Activated T-helper 2 cell treated with anti-CD3 and anti-CD28 coated beads, Interferon-gamma antibody, Interleukin-2, Interleukin-4, amounts not matched to agents 10 μg/mL and 5 μg/mL and 100 μg/mL, durations not matched to agents 14 hours and 24 hours and 36 hours (primary cell): ENCODE data around the gene FAXDC2. TPM values are rescaled to one million over a fixed set of nuclear protein-coding genes. Genes with fewer than 3 reads are reported as not detected.

Experiments used
- DNase-seq: peaks from one replicate; pipeline ENCODE4 v3.0.0; 2021; ENCODE audit warnings: low spot score
- H3K27ac Mint-ChIP-seq: one replicate; pipeline ENCODE4 v1.8.0; 2021; ENCODE audit warnings: mixed read lengths
- H3K27me3 Mint-ChIP-seq: one replicate; pipeline ENCODE4 v1.8.0; 2021; ENCODE audit warnings: low read depth, mixed read lengths
- H3K36me3 Mint-ChIP-seq: one replicate; pipeline ENCODE4 v1.8.0; 2021; ENCODE audit warnings: low read depth, mixed read lengths
- H3K4me1 Mint-ChIP-seq: one replicate; pipeline ENCODE4 v1.8.0; 2021; ENCODE audit warnings: low read depth, mixed read lengths
- H3K4me3 Mint-ChIP-seq: one replicate; pipeline ENCODE4 v1.8.0; 2021; ENCODE audit warnings: low read depth, mild to moderate bottlenecking, moderate library complexity, mixed read lengths
- H3K9me3 Mint-ChIP-seq: one replicate; pipeline ENCODE4 v1.8.0; 2021; ENCODE audit warnings: mixed read lengths
- intact Hi-C: fragments of 100-400 bp; cut with micrococcal nuclease; formaldehyde crosslinking; loops from one replicate; pipeline ENCODE4 v1.15.1; 2023
- total RNA-seq: library from RNA; stranded (reverse); gene quantifications from 2 replicates; pipeline ENCODE4 v1.2.3, GENCODE V29; 2022

The FAXDC2 gene
- total RNA-seq, 1 donor from 2014 or later: not detected

- Mint-ChIP-seq H3K9me3 (no peaks in the 10 kb centered on the region), H3K27me3 (no peaks in the 10 kb centered on the region), H3K36me3 (peaks cover 61% of the 10 kb centered on the region), H3K4me1 (peaks cover 13% of the 10 kb centered on the region), H3K4me3 (no peak overlapping the region), H3K27ac (no peak overlapping the region)
- intact Hi-C loops: no loop called here
- no peak for DNase-seq
These were observed 32.6 kb downstream of the FAXDC2 start for GRCh38 chr5:154817815-154818214.

DNA sequence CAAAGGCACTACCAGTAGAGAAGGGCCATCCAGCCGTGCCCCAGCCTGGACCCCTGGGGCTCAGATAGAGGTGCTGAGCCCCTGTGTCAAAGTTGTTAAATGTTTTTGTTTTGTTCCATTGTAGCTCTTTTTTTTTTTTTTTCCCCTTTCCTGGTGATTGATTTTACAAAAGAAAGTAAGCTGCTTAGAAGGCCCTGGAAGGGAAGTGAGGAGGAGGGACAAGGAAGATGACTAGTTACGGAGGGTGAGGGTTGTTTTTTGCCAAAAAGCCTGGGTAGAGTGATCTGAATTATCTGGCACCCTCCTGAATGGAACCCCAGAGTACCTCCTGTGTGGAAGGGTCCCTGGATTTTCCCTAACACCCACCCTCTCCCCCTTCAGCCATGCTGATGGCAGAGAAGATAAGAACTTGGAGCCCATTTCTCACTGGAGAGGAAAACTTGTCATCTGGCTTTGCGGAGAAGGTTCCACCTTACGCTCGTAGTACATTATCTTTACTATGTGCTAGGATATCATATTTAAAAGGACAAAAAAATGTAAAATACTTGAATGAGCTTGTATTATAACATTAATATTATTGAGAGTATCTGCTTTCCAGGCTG, 33.4 kb downstream of the FAXDC2 start:
- H3K36me3 Mint-ChIP-seq: peaks cover 68% of the 10 kb centered on the region
- no peaks in the 10 kb centered on the region for H3K9me3 Mint-ChIP-seq
- H3K27ac Mint-ChIP-seq: no peak overlapping the region
- peaks cover 13% of the 10 kb centered on the region for H3K4me1 Mint-ChIP-seq
- no peak overlapping the region for H3K4me3 Mint-ChIP-seq
- intact Hi-C loops: no loop called here
- DNase-seq: no peak
- no peaks in the 10 kb centered on the region for H3K27me3 Mint-ChIP-seq

- Mint-ChIP-seq H3K36me3 (peaks cover 73% of the 10 kb centered on the region), H3K27ac (peak overlapping the region; percentile 50)
These were observed 34.6 kb downstream of the FAXDC2 start for GRCh38 chr5:154815684-154816247.

DNA sequence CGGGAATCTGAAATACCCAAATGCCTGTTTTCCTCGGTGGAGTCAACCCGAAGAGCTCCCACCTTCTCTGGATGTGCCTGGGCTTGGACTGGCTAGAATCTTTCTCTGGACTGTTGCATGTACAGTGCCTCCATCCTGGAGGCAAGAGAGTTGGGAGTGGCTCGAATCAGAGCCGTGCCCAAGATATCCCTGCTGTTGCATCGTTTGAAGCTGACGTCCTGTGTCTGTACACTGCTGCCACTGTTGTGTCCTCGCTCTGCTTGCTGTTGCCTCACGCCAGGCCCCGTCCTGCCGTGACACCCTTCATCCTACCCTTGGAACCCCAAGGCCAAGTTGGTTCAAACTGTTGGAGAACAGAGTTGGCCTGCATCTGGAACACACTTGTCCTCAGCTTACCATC, 35.4 kb downstream of the FAXDC2 start:
- DNase-seq: no peak
- H3K27ac Mint-ChIP-seq: no peak overlapping the region
- no peak overlapping the region for H3K4me3 Mint-ChIP-seq
- intact Hi-C loops: no loop called here
- no peaks in the 10 kb centered on the region for H3K27me3 Mint-ChIP-seq
- peaks cover 78% of the 10 kb centered on the region for H3K36me3 Mint-ChIP-seq
- H3K9me3 Mint-ChIP-seq: no peaks in the 10 kb centered on the region
- peaks cover 15% of the 10 kb centered on the region for H3K4me1 Mint-ChIP-seq

More at GRCh38 chr5:154815684-154816247, 34.6 kb downstream of the FAXDC2 start:
- no peaks in the 10 kb centered on the region for H3K9me3 Mint-ChIP-seq
- no peaks in the 10 kb centered on the region for H3K27me3 Mint-ChIP-seq
- peaks cover 15% of the 10 kb centered on the region for H3K4me1 Mint-ChIP-seq
- DNase-seq: no peak
- intact Hi-C loops: no loop called here
- H3K4me3 Mint-ChIP-seq: no peak overlapping the region

DNA sequence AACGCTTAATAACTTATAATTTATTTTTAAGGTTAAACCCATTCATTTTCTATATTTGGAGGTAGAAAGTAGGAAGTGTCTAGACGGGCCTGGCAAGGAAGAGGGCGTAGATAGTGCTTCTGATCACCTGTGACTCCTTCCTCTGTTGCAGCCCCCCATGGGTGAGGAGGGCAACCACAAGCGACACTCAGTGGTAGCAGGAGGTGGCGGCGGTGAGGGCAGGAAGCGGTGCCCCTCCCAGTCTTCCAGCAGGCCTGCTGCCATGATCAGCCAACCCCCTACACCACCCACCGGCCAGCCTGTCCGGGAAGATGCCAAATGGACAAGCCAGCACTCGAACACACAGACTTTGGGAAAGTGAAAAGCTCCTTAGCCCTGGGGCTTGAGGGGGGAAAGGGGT, 36.7 kb downstream of the FAXDC2 start:
- Mint-ChIP-seq H3K4me1 (peaks cover 11% of the 10 kb centered on the region), H3K4me3 (no peak overlapping the region), H3K27ac (no peak overlapping the region), H3K9me3 (no peaks in the 10 kb centered on the region), H3K27me3 (no peaks in the 10 kb centered on the region), H3K36me3 (peaks cover 78% of the 10 kb centered on the region)
- intact Hi-C loops: loop anchor here (2.0 kb wide), 1 partner anchor 53 kb away; no protein-coding TSS in a partner anchor
- DNase-seq: no peak

DNA sequence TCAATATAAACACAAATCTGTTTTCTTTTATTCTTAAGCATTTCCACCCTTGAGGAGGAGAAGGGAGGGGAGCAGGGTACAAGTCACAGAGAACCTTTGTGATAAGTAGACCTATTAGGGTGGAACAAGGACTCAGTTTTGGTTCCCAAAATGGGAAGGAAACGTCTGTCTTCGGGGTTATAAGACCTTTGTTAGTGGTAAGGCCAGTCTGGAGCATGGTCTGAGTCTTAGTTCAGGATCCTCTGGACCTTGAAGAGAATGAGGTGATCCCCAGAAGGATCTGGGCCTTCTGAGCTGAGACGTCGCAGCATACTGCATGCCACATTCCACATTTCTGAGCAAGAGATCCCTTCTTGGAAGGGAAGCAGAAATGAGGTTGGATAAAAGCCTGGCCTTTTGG, 37.2 kb downstream of the FAXDC2 start:
- DNase-seq: no peak
- no peak overlapping the region for H3K4me3 Mint-ChIP-seq
- no peak overlapping the region for H3K27ac Mint-ChIP-seq
- no peaks in the 10 kb centered on the region for H3K9me3 Mint-ChIP-seq
- H3K36me3 Mint-ChIP-seq: peaks cover 81% of the 10 kb centered on the region
- H3K4me1 Mint-ChIP-seq: peaks cover 11% of the 10 kb centered on the region
- intact Hi-C loops: loop anchor here (2.0 kb wide), 1 partner anchor 52 kb away; no protein-coding TSS in a partner anchor
- no peaks in the 10 kb centered on the region for H3K27me3 Mint-ChIP-seq

DNA sequence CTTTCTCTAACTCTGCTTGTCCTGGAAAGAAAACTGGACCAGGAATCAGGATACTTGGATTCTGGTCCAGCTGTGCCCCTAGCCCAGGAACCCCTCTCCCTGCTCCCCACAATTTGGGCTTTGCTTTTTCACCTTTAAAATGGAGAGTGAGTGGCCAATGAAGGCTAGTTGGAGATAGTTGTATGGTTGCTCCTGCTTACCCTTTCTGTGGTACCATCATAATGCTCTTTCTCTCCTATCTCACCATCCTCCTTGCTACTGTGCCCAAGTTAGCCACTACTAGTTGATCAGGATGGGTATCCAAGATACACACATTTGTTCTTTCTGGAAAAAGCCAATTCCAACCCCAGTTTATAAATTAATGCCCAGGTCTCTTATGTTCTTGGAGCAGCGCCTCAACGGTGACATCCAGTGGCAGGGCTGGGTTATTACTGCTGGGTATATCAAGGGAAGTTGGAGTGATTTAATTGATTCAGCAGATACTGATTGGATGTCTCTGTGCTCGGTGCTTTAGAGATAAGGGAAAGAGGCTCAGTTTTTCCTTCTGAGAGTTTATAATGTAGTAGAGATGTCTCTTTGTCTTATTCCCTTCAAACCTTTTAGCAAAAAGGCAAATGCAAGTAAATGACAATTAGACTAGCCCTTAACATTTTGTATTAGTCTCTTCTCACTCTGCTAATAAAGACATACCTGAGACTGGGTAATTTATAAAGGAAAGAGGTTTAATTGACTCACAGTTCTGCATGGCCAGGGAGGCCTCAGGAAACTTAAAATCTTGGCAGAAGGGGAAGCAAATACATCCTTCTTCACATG, 38.5 kb downstream of the FAXDC2 start:
- Mint-ChIP-seq H3K4me3 (no peak overlapping the region), H3K9me3 (no peaks in the 10 kb centered on the region), H3K27me3 (no peaks in the 10 kb centered on the region), H3K4me1 (peaks cover 11% of the 10 kb centered on the region), H3K27ac (no peak overlapping the region), H3K36me3 (peaks cover 80% of the 10 kb centered on the region)
- intact Hi-C loops: loop anchor here (1.0 to 2.0 kb wide), 2 partner anchors 51 to 162 kb away; no protein-coding TSS in a partner anchor
- DNase-seq: peak; percentile 43

DNA sequence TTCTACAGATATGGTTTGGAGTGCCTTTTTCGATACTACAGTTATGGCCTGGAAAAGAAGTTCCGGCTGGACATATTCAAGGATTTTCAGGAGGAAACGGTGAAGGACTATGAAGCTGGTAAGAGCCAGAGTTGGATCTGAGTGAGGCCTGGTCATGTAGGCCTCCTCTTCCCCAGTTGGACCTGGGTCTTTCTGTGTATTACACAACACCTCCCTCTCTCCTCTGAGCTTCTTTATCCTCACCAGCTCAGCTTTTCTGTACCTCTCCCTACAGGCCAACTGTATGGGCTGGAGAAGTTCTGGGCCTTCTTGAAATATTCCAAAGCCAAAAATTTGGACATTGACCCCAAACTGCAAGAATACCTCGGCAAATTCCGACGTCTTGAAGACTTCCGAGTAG, 39.2 kb downstream of the FAXDC2 start:
- Mint-ChIP-seq H3K4me1 (peaks cover 11% of the 10 kb centered on the region), H3K9me3 (no peaks in the 10 kb centered on the region), H3K4me3 (no peak overlapping the region), H3K27ac (no peak overlapping the region), H3K27me3 (no peaks in the 10 kb centered on the region), H3K36me3 (peaks cover 80% of the 10 kb centered on the region)
- intact Hi-C loops: no loop called here
- DNase-seq: no peak

GRCh38 chr5:154806176-154806575, 44.2 kb downstream of the FAXDC2 start:
- Mint-ChIP-seq H3K27me3 (no peaks in the 10 kb centered on the region), H3K36me3 (peaks cover 81% of the 10 kb centered on the region), H3K4me1 (peaks cover 2% of the 10 kb centered on the region), H3K27ac (no peak overlapping the region), H3K9me3 (no peaks in the 10 kb centered on the region), H3K4me3 (no peak overlapping the region)
- intact Hi-C loops: no loop called here
- no peak for DNase-seq

DNA sequence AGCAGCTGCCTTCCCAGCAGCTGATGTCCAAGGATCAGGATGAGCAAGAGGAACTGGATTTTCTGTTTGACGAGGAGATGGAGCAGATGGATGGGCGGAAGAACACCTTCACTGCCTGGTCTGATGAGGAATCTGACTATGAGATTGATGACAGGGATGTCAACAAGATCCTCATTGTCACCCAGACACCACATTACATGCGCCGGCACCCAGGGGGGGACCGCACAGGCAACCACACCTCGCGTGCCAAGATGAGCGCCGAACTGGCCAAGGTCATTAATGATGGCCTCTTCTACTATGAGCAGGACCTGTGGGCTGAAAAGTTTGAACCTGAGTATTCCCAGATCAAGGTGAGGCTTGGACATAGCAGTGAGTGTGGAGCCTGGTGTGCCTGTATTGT, 48.4 kb downstream of the FAXDC2 start:
- H3K36me3 Mint-ChIP-seq: peaks cover 85% of the 10 kb centered on the region
- no peak overlapping the region for H3K27ac Mint-ChIP-seq
- DNase-seq: no peak
- no peaks in the 10 kb centered on the region for H3K27me3 Mint-ChIP-seq
- no peak overlapping the region for H3K4me3 Mint-ChIP-seq
- no peaks in the 10 kb centered on the region for H3K9me3 Mint-ChIP-seq
- H3K4me1 Mint-ChIP-seq: peaks cover 8% of the 10 kb centered on the region
- intact Hi-C loops: no loop called here

DNA sequence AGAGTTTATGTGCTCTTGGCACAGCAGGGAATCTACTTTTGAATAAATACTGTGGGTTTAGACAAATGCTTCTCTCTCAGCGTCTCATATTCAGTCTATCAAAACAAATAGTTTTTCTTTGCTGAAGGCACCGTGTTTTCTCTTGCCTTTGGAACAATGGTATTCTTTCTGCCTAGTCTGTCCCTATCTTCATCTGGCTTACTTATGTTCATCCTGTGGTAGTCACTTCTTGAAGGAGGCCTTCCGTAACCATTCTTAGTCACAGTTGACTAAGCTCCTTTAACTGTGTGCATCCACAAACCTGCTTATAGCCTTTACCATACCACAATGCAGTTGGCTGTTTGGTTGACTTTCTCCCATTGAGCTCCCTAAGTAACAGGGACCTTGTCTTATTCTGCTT, 49.3 kb downstream of the FAXDC2 start:
- Mint-ChIP-seq H3K9me3 (no peaks in the 10 kb centered on the region), H3K36me3 (peaks cover 86% of the 10 kb centered on the region), H3K27ac (no peak overlapping the region), H3K4me1 (peaks cover 12% of the 10 kb centered on the region), H3K27me3 (no peaks in the 10 kb centered on the region), H3K4me3 (no peak overlapping the region)
- intact Hi-C loops: no loop called here
- DNase-seq: no peak

DNA sequence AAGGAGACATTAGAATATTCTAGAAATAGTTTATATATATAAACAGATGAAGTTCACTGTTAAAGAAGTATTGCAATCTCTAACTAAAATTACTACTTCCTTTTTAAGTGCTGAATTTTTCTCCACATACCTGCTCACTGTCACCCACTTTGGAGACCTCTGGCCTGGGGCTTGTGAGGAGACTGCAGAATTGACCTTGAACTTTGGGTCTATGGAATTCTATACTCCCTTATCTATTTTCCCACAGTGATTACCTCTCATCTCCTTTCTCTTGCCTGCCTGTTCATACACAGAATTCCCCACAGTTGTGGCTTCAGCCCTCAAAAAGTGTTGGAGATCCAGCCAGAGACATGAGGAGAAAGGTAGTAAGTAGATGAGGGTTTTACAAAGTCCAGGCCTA, 49.8 kb downstream of the FAXDC2 start:
- Mint-ChIP-seq H3K4me3 (no peak overlapping the region), H3K27me3 (no peaks in the 10 kb centered on the region), H3K4me1 (peaks cover 12% of the 10 kb centered on the region), H3K27ac (no peak overlapping the region), H3K9me3 (no peaks in the 10 kb centered on the region), H3K36me3 (peaks cover 83% of the 10 kb centered on the region)
- no peak for DNase-seq
- intact Hi-C loops: no loop called here

DNA sequence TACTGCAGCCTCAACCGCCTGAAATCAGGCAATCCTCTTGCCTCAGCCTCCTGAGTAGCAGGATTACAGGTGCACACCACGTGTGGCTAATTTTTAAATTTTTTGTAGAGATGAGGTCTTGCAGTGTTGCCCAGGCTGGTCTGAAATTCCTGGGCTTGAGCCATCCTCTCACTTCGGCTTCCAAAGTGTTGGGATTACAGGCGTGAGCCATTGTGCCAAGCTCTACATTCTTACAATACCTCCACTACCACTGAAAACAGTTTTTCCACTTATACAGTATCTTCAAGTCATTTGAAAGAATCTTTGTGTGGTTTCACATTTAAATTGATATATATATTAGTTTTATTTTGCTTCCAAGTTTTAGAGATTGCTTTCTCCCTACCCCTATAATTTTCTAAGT, 52.6 kb downstream of the FAXDC2 start:
- no peak for DNase-seq
- no peaks in the 10 kb centered on the region for H3K9me3 Mint-ChIP-seq

More for the DNA sequence above, 52.6 kb downstream of the FAXDC2 start:
- Mint-ChIP-seq H3K4me3 (no peak overlapping the region), H3K36me3 (peaks cover 83% of the 10 kb centered on the region), H3K4me1 (peaks cover 12% of the 10 kb centered on the region), H3K27ac (no peak overlapping the region), H3K27me3 (no peaks in the 10 kb centered on the region)
- intact Hi-C loops: no loop called here
